ENCODE results near the gene SCN1B. TPM values are rescaled to one million over a fixed set of nuclear protein-coding genes. Genes with fewer than 3 reads are reported as not detected.

Gene SCN1B
- total and polyA plus RNA-seq, 10 of the 15 experiments (the other 5 are each of a cell fraction or from before 2014, with no cell fraction given), result 0.04 to 0.54 (median 0.11) TPM; not detected in 3

- ChIA-PET SMC1A (ENCODE audit: uncharacterized antibody, unreplicated experiment) (no interaction called here), CTCF (interaction anchor here (1.7 kb wide), 1 partner anchor 21 kb away, joined by 4 read pairs; no protein-coding TSS in a partner anchor), POLR2A (interaction anchor here (0.6 kb wide), 1 partner anchor 1133 kb away, joined by 6 read pairs; no protein-coding TSS in a partner anchor), RAD21 (ENCODE audit: unreplicated experiment) (interaction anchor here (0.5 kb wide), 1 partner anchor 29 kb away, joined by 3 read pairs; no protein-coding TSS in a partner anchor)
- no TSS peak for BruUV-seq (replicated peaks)
- Histone ChIP-seq H3K4me3 (no peak overlapping the region), H3K9ac (ENCODE audit: control insufficient read depth, insufficient read depth, low read length) (no peak overlapping the region), H3K27me3 (replicated peaks in 1 of 2; ENCODE audit: control insufficient read depth in 2 of 2, insufficient read depth in 2 of 2, low read length in 1 of 2) (no peaks in the 10 kb centered on the region), H3K4me1 (ENCODE audit: control insufficient read depth, insufficient read depth, low read length) (peaks cover 26% of the 10 kb centered on the region), H3K27ac (ENCODE audit: control insufficient read depth, insufficient read depth) (no peak overlapping the region), H3K79me2 (ENCODE audit: control insufficient read depth, insufficient read depth, low read length) (peaks cover 8% of the 10 kb centered on the region), H3K9me3 (replicated peaks; ENCODE audit: control insufficient read depth, insufficient read depth, low read length) (no peaks in the 10 kb centered on the region; the same call in 2 of the 3 replicates), H4K20me1 (ENCODE audit: control insufficient read depth, insufficient read depth) (no peaks in the 10 kb centered on the region), H3K4me2 (ENCODE audit: control insufficient read depth, insufficient read depth) (no peak overlapping the region), H2AFZ (ENCODE audit: control insufficient read depth, low read depth, low read length) (no peak overlapping the region), H3K36me3 (ENCODE audit: control insufficient read depth in 2 of 2, insufficient read depth in 2 of 2, low read length in 1 of 2) (no peaks in the 10 kb centered on the region)
- ATAC-seq (no peak), FAIRE-seq (no peak), DNase-seq (ENCODE audit: low read depth, low spot score) (no peak)
- WGBS (ENCODE audit: insufficient coverage, insufficient replicate concordance, low lambda C conversion rate, missing lambda C conversion rate), result 71% methylated on average over 8 of the region's 8 CpGs
- no peak for TF ChIP-seq HDGF (IDR thresholded peaks at IDR 0.05)
- no peak for TF ChIP-seq TCF3 (IDR thresholded peaks at IDR 0.05; ENCODE audit: borderline replicate concordance, insufficient read depth, low read depth, low read length)
- intact Hi-C loops (cut with micrococcal nuclease; ENCODE audit: unreplicated experiment), result no loop called here
- in situ Hi-C loops (cut with MboI), result no loop called here
Measured at GRCh38 chr19:34995551-34995950, 34.7 kb upstream of the SCN1B start.

GRCh38 chr19:34997071-34997617 is 33.1 kb upstream of the SCN1B start:
- H3K79me2 ChIP-seq (ENCODE audit: control insufficient read depth, insufficient read depth, low read length), result peaks cover 22% of the 10 kb centered on the region
- FAIRE-seq, result peak; percentile 7
- H3K36me3 ChIP-seq (ENCODE audit: control insufficient read depth in 2 of 2, insufficient read depth in 2 of 2, low read length in 1 of 2), result no peaks in the 10 kb centered on the region
- H3K9me3 ChIP-seq (replicated peaks; ENCODE audit: control insufficient read depth, insufficient read depth, low read length), result no peaks in the 10 kb centered on the region; the same call in 2 of the 3 replicates
- H3K4me3 ChIP-seq, result no peak overlapping the region
- peaks cover 29% of the 10 kb centered on the region for H3K4me1 ChIP-seq (ENCODE audit: control insufficient read depth, insufficient read depth, low read length)
- no peaks in the 10 kb centered on the region for H4K20me1 ChIP-seq (ENCODE audit: control insufficient read depth, insufficient read depth)
- no peak for DNase-seq (ENCODE audit: low read depth, low spot score)
- no TSS peak for BruUV-seq (replicated peaks)
- peak; percentile 22; the same call in 1 of the 2 replicates for TF ChIP-seq RUNX3 (IDR thresholded peaks at IDR 0.05; ENCODE audit: low read length)
- TF ChIP-seq SREBF1 (IDR thresholded peaks at IDR 0.05; ENCODE audit: low read length), result no peak
- TF ChIP-seq ZNF24 (IDR thresholded peaks at IDR 0.05), result no peak
- no peak for TF ChIP-seq ASH2L (IDR thresholded peaks at IDR 0.05; ENCODE audit: borderline replicate concordance, low read depth)
- no peak for TF ChIP-seq ATF7 (IDR thresholded peaks at IDR 0.05; ENCODE audit: low read depth)
- TF ChIP-seq SPI1 (IDR thresholded peaks at IDR 0.05; ENCODE audit: borderline replicate concordance, insufficient read depth, low read depth, low read length), result no peak
- TF ChIP-seq CEBPZ (IDR thresholded peaks at IDR 0.05; ENCODE audit: low read depth, low read length), result no peak
- TF ChIP-seq, protein P1, sequence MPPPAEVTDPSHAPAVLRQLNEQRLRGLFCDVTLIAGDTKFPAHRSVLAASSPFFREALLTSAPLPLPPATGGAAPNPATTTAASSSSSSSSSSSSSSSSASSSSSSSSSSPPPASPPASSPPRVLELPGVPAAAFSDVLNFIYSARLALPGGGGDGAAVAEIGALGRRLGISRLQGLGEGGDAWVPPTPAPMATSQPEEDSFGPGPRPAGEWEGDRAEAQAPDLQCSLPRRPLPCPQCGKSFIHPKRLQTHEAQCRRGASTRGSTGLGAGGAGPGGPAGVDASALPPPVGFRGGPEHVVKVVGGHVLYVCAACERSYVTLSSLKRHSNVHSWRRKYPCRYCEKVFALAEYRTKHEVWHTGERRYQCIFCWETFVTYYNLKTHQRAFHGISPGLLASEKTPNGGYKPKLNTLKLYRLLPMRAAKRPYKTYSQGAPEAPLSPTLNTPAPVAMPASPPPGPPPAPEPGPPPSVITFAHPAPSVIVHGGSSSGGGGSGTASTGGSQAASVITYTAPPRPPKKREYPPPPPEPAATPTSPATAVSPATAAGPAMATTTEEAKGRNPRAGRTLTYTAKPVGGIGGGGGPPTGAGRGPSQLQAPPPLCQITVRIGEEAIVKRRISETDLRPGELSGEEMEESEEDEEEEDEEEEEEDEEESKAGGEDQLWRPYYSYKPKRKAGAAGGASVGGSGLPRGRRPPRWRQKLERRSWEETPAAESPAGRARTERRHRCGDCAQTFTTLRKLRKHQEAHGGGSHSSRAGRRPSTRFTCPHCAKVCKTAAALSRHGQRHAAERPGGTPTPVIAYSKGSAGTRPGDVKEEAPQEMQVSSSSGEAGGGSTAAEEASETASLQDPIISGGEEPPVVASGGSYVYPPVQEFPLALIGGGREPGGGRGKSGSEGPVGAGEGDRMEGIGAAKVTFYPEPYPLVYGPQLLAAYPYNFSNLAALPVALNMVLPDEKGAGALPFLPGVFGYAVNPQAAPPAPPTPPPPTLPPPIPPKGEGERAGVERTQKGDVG (CRISPR knock-in tag; IDR thresholded peaks at IDR 0.05), result no peak
- ChIA-PET SMC1A (ENCODE audit: uncharacterized antibody, unreplicated experiment) (interaction anchor here (1.0 to 1.2 kb wide), 2 partner anchors 8 to 23 kb away, joined by 3 to 9 read pairs; no protein-coding TSS in a partner anchor), POLR2A (interaction anchor here (0.7 kb wide), 1 partner anchor 1143 kb away, joined by 3 read pairs; the partner anchor contains the start of gene CAPNS1), CTCF (interaction anchor here (1.7 kb wide), 1 partner anchor 23 kb away, joined by 4 read pairs; no protein-coding TSS in a partner anchor), RAD21 (ENCODE audit: unreplicated experiment) (no interaction called here)
- H2AFZ ChIP-seq (ENCODE audit: control insufficient read depth, low read depth, low read length), result peak overlapping the region; percentile 87
- in situ Hi-C loops (cut with MboI) (no loop called here), intact Hi-C loops (cut with micrococcal nuclease; ENCODE audit: unreplicated experiment) (no loop called here)
- no peak overlapping the region for H3K9ac ChIP-seq (ENCODE audit: control insufficient read depth, insufficient read depth, low read length)
- H3K27ac ChIP-seq (ENCODE audit: control insufficient read depth, insufficient read depth), result peak overlapping the region; percentile 35
- no peak overlapping the region for H3K4me2 ChIP-seq (ENCODE audit: control insufficient read depth, insufficient read depth)
- no peak for ATAC-seq
- H3K27me3 ChIP-seq (replicated peaks in 1 of 2; ENCODE audit: control insufficient read depth in 2 of 2, insufficient read depth in 2 of 2, low read length in 1 of 2), result no peaks in the 10 kb centered on the region
- 60% methylated on average over 7 of the region's 8 CpGs for WGBS (ENCODE audit: insufficient coverage, insufficient replicate concordance, low lambda C conversion rate, missing lambda C conversion rate)
